GM12801 (cell line): ENCODE measurements around the gene RNF225.

ENCODE experiments used
- CTCF ChIP-seq: IDR thresholded peaks from one replicate; pipeline ENCODE4 v1.5.1; 2011; ENCODE audit warnings: control low read depth; ENCODE audit not compliant: insufficient read length; ENCODE audit errors: extremely low read depth

RNF225 gene

GRCh38 chr19:58380662-58381459 is 14.6 kb upstream of the RNF225 start, which contains the start of gene ZNF837:
TSS of gene ZNF837 (minus strand) at chr19:58381030. CDS start at chr19:58369332, 11,698 bp downstream.
- TF ChIP-seq CTCF: no peak

DNA sequence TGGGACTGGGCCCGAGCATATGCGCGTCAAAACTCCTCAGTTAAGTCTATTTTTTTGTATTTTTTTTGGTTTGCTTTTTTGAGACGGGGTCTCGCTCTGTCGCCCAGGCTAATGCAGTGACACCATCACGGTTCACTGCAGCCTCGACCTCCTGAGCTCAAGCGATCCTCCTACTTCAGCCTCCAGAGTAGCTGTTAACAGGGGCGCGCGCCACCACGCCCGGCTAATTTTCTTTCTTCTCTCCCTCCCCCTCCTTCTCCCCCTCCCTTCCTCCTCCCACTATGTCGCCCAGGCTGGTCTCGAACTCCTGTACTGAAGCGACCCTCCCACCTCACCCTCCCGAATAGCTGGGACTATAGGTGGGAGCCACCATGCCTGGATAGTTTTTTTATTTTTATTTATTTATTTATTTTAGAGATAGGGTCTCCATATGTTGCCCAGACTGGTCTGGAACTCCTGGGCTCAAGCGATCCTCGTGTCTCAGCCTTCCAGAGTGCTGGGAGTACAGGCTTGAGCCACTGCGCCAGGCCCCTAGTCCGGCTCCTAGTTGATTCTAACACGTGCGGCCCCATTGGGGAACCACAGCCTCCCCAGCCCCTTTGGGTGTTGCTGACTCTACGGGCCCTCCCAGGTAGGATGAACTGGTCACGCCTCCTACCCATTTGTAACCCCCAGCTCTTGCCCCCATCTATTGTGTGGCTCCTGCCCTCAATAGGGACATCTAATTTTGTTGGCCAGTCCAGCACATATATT is 13.8 kb upstream of the RNF225 start:
- TF ChIP-seq CTCF: no peak

DNA sequence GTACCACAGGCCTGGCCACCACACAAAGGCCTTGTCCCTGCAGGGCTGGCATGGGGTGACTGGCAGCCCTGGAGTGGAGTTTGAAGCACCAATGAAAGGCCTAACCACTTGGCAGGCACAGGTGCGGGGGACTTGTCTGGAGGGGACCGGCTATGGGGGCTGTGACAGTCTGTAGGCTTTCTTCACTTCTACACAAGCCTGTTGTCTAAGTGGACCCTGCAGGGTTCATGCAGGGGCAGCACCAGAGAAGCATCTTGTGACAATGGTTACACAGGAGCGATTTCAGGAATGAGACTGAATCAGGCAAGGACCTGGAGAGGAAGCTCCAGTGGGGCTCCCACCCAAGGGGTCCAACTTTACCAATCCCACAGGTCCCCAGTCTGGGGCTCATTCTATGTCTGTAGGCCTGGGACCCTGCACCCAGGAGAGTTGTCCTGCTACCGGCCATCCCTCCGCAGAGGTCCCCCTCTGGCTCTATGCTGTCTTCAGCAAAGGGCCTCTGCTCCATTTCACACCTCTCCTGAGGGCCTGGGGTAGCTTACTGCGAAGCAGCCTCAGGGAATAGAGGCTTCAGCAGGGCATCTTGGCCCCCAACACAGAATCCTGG is 12.4 kb upstream of the RNF225 start:
- TF ChIP-seq CTCF: no peak

- no peak for TF ChIP-seq CTCF
Measured at GRCh38 chr19:58385313-58385890, 10.1 kb upstream of the RNF225 start.

- no peak for TF ChIP-seq CTCF
Measured at GRCh38 chr19:58385891-58386575, 9.4 kb upstream of the RNF225 start.

GRCh38 chr19:58386576-58387337 is 8.7 kb upstream of the RNF225 start, which contains the start of gene RPS5:
TSS of gene RPS5 (plus strand) at chr19:58387269. CDS start at chr19:58388138, 869 bp downstream.
- no peak for TF ChIP-seq CTCF
